A172 (cell line): ENCODE results near the gene AP3S1. TPM values are rescaled to one million over a fixed set of nuclear protein-coding genes. Genes with fewer than 3 reads are reported as not detected.

Experiments used
- DNase-seq: peaks from one replicate; pipeline ENCODE4 v3.0.0-alpha.2; 2015; ENCODE audit warnings: low spot score
- total RNA-seq: library from RNA; depleted of rRNA; stranded (reverse); fragments of >200 nt; shearing (Covaris generic); gene quantifications from 2 replicates; pipeline ENCODE4 v1.2.3, GENCODE V29; 2014; rRNA removed

AP3S1 gene
- total RNA-seq, 1 experiment from 2014 or later = 552 TPM

DNA sequence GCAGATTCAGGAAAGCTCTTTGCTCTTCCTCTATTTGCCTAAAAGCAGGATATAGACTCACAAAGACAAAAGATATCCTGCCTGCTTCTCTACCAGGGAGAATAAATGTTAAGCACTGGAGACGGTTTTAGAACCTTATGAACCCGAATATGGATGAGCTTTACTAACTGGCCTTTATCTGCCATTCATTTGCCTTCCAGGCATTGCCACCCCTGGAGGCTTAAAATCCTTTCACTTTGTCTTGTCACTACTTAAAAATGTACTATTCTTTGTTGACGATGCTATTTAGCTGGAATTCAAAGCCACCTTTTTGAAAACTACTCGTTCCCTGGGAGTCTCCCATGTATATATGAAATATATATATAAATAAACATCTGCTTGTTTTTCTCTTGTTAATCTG, 97.3 kb downstream of the AP3S1 start:
- peak; percentile 50 for DNase-seq

DNA sequence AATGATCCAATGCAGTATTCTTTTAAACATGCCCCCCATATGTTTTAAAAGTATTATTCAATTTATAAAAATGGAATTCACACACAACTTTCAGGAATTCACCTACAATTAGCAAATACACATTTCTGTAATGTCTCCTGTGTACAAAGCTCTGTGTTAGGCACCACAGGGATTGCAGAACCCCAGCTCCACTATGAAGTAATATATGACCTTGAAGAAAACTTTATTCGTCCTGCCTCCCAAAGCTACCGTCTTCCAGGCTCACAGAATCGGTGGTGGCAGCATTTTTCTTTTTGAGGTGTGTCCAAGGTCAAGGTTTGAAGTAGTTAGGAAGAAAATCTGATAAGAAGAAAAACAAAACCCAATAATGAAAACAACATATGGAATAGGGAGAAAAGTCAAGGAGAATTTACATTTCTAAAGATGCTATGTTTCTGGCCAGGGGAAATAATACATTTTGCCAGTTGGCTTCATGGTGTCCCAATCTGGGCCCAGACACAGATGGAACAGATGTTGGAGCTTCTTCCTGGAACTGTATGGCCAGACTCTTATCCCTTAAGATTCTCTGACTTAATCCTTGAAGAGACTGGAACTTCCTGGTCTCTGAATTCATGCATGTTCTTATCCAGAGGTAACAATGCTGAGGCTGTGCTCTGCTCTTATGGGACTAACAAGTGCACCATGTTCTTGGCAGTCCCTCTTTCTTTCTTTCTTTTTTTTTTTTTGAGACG, 98.5 kb downstream of the AP3S1 start:
- peak; percentile 22 for DNase-seq

DNA sequence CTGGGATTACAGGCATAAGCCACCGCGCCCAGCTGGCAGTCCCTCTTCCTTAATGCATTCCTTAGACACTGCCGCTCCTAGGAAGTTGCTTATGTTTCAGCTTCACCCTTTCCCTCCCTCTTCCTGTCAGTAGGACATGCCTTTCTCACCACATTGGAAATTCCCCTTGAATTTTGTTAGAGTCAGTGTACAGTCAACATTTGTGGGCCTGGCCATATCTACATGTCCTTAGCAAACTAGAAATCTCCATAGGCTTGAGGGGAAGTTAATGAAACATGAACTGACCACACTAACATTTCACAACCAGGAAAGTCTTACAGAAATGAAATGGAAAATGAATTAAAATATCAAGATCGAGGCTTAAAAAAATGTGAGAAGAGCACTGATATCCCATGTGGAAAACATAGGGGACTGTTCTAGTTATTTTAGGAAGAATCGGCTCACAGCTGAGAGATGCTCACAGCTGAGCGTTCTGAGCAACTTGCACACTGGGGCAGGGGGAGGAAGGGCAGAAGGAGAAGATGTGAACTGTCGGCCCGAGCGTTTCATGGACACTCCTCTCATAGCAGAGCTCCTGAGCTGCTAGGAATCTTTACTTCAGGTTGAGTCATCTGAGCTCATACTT, 99.4 kb downstream of the AP3S1 start:
- DNase-seq = peak; percentile 99

DNA sequence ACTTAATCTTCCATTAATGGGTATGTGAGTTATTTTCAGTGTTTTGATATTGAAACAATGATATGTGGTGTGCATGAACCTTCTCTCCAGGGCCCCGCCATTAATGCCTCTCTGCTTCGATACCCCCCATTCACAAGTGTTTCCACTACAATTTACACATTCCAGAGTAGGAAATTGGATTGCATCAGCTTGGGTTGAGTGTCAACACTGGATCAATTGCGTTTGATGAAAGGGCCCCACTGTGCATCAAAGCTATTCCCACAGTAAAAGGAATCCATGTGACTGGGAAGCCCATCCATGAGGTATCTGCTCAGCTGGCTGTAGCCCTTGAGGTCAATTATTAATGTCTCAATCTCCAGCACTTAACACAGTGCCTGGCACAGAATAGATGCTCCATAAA, 102.8 kb downstream of the AP3S1 start:
- DNase-seq = no peak

DNA sequence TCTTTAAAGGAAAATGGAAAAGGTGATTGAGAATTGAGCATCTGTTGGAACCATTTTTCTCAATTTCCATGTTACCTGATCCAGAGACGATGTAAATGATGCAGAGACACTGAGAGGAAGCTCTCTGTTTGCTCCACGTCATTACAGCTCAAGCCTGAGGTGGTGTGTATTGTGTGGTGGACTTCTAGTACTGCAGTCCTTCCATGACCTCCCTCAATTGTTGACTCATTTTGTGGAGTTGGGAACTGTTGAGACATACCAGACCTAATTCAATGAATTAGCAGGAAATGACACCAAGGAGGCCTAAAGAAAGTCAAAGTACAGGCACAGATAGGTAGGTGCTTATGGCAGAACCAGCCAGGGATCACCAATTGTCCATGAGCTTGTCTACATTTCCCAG, 104.9 kb downstream of the AP3S1 start:
- DNase-seq = no peak

DNA sequence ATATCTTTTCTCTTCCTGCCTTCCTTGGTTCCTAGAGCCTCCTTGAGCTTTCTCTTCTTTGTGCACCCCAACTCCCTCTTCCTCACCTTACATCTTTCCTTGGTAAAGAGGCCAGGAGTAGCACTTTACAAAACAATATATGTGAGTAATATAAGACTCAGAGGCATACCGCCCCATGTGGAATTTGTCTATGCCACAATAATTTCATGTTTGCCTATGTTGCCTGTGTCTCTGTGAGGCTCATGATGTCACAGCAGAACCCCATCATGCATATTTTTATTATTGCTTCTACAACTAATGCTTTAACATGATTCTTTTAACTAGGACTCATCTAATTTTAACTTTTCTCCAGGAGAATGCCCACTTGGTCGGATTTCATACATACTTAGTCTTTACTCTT, 105.5 kb downstream of the AP3S1 start:
- no peak for DNase-seq

DNA sequence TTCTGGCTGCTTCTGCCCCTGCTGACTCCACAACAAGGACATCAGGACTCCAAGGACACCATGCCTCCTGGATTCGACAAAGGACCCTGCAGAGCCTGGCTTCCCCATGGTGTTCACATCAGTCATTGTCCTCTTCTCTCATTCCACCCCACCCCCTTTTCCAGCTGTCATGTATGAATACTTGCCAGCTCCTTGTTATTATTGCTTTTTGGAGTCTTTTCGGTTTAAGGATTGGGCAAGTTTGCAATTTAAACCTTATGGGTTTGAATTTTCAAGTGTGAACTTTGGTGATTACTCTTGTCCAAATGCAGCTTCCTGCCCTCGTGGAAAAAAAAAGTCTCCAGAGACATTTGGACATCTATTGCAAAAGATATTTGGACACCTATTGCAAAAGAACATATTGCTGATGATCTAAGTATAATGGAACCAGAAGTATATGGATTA, 106.4 kb downstream of the AP3S1 start:
- no peak for DNase-seq

DNA sequence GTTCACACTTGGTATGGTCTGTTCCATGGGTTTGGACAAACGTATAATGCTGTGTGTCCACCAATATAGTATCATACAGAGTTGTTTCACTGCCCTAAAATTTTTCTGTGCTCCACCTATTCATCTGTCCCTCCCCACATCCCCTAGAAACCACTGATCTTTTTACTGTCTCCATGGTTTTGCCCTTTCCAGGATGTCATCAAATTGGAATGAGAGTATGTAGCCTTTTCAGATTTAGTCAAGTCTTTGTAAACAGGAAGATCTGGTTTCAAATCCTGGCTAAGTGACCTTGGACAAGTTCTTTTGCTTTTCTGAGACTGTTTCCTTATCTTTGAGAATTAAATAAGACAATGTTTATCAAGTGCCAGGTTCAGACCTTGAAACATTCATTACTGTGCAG, 107.4 kb downstream of the AP3S1 start:
- DNase-seq = no peak

DNA sequence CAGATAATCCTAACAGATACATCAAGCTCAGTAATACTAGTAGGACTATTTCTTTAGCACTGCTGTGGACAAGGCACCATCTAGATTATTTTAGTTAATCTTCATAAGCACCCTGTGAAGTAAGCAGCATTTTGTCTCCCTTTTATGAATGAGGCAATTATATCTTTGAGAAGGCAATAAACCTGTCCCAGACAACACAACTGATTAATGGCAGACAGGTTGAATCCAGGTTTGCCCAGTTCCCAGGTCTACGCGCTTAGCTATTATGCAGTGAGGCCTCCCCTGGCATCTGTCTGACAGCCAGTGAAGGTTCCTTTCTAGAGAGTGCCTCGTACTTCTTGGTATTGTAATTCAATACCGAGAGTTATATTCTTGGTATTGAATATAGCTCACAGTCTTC, 110.9 kb downstream of the AP3S1 start:
- no peak for DNase-seq

DNA sequence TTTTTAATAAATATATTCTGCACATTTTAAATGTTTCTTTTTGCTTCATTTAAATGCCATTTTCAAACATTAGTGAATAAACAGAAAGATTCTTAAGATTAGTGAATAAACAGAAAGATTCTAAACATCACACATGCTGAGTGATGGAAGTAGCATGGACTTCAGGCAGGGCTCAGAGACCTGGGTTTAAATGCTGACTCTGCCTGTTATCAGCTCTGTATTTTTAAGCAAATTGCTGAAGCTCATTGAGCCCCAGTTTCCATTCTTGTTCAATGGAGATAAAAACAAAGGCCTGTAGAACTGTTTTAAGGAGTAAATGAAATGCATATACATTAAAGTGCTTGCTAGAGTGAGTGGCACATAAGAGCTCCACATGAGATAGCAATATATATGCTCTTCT, 112.4 kb downstream of the AP3S1 start:
- no peak for DNase-seq

DNA sequence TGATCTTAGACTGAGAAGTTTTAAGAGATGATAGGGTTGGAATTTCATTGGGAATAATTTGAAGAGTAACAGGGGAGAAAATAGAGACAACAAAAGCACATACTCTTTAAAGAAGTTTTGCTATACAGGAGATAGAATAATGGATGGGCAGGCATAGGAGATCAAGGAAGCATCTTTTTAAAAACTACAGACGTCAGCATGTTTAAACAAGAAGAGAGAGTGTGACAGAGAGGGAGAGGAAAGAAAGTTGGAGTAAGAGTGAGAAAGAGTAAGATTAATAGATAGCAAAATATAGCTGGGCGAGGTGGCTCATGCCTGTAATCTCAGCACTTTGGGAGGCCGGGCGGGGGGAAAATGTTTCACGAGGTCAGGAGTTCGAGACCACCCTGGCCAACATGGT, 115.2 kb downstream of the AP3S1 start:
- no peak for DNase-seq

DNA sequence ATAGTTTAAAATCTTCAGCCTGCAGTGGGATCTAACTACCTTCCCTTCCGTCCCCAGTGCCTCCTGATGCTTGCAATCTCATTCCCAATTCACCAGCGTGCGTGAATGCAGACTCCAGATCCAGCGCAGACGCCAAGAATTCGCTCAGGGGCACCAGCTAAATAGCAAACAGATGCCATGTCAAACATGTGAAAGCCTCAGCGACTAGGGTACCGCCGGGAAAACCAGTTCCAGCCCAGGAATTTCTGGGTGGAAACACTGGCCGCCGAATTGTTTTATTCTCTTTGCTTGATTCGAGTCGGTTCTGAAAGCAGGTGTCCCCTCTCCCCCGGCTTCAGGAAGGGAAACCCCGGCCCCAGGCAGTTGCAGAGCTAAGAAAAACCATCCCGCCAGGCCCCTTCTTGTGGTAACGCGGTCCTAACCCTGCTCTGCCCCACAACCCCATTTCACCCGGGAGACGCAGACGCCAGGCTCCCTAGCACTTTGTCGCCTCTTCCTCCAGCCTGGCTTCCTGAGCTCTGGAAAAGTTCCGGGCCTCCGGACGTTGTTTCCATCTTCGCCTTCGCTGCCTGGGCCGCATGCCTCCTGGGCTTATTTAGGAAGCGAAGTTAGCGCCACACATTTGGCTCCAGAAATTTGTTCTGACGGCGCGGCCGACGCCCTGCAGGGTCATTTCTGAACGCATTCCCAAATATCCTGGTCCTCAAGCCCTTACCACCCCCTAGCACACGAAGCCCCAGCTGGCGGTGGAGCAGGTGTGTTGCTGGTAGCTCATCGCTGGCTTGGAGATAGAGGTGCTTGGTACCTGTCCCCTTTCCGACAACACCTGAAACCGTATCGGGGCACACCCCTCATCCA, 119.9 kb downstream of the AP3S1 start:
- DNase-seq = no peak

DNA sequence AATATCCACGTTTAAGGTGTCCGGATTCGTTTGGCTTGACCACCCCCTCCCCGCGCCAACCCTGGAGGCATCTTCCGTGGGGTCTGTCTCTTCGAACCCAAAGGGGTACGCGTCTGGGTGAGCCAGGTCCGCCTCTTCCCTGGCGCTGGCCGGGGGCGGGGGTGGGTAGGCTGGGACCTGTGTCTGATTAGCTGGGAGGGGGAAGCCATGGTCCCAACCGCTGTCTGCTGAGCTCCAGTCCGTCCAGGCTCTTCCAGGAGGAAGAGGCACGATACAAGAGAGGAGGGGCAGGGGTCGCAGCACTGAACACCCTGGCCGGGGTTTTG, 120.5 kb downstream of the AP3S1 start, which contains the start of gene LVRN:
Gene LVRN, plus strand, starts transcription at position 237 of the 326 bp plus-strand sequence. CDS start 143 bp downstream, outside the sequence.
- no peak for DNase-seq

DNA sequence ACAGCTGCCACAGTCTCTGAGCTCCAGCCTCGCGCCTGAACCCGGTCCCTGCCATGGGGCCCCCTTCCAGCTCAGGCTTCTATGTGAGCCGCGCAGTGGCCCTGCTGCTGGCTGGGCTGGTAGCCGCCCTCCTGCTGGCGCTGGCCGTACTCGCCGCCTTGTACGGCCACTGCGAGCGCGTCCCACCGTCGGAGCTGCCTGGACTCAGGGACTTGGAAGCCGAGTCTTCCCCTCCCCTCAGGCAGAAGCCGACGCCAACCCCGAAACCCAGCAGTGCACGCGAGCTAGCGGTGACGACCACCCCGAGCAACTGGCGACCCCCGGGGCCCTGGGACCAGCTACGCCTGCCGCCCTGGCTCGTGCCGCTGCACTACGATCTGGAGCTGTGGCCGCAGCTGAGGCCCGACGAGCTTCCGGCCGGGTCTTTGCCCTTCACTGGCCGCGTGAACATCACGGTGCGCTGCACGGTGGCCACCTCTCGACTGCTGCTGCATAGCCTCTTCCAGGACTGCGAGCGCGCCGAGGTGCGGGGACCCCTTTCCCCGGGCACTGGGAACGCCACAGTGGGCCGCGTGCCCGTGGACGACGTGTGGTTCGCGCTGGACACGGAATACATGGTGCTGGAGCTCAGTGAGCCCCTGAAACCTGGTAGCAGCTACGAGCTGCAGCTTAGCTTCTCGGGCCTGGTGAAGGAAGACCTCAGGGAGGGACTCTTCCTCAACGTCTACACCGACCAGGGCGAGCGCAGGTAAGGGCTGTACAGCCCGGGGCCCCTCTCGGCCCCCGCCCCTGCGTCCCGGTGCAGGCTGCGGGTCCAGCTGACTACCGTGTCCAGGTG, 121.0 kb downstream of the AP3S1 start:
- DNase-seq = no peak

DNA sequence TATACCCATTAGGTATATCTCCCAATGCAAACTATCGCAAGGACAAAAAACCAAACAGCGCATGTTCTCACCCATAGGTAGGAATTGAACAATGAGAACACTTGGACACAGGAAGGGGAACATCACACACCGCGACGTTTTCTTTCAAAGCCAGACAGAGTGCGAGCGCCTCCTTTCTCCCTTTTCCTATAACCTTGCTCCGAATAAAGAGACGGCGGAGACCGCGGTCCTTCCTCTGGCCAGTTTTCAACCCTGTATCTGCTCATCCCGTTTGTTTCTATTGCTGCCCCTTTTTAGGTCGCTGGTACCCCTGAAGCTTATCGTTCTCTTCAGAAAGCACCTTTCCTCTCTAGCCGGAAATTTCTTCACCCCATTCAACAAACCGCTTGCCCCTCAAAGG, 121.8 kb downstream of the AP3S1 start:
- DNase-seq = no peak

Other genes starting within 250 kb of the AP3S1 start
- gene TICAM2, start 239.5 kb upstream of the AP3S1 start, total RNA-seq = 10.0 and 11.1 TPM in 2 replicates
- 147 and 165 TPM in 2 replicates for gene TMED7, start 215.9 kb upstream of the AP3S1 start, total RNA-seq
- not detected in 2 replicates for gene CDO1, start 25.3 kb upstream of the AP3S1 start, total RNA-seq
- 134 and 164 TPM in 2 replicates for gene ATG12, start 370 bp upstream of the AP3S1 start, total RNA-seq
- gene LVRN, start 120.5 kb downstream of the AP3S1 start, total RNA-seq = 0.09 TPM in 1 of 2 replicates, not detected in the other
- gene ARL14EPL, start 190.5 kb downstream of the AP3S1 start, total RNA-seq = 0.96 and 1.0 TPM in 2 replicates
- gene COMMD10, start 243.1 kb downstream of the AP3S1 start, total RNA-seq = 65.6 and 68.1 TPM in 2 replicates